Uterus (tissue), 2 donors: Measurements from ENCODE around the gene SHC4.

ENCODE experiments used
- POLR2A ChIP-seq, 2 donors: fragments of 450-650 bp; IDR thresholded peaks; one replicate each; pipeline ENCODE4 v1.6.1; 2016; ENCODE audit warnings: antibody characterized with exemption in 2 of 2, mild to moderate bottlenecking in 1 of 2, moderate library complexity in 1 of 2
- TF ChIP-seq, protein P1 (sequence below), 4 experiments: fragments of 200-600 bp in 2 of 4; fragments of 450-650 bp in 2 of 4; sonication (generic) in 2 of 4; IDR thresholded peaks; one replicate each; pipeline ENCODE4 v1.5.1; 2016 to 2019; ENCODE audit warnings: antibody characterized with exemption in 4 of 4, mild to moderate bottlenecking in 2 of 4, moderate library complexity in 1 of 4

DNA sequence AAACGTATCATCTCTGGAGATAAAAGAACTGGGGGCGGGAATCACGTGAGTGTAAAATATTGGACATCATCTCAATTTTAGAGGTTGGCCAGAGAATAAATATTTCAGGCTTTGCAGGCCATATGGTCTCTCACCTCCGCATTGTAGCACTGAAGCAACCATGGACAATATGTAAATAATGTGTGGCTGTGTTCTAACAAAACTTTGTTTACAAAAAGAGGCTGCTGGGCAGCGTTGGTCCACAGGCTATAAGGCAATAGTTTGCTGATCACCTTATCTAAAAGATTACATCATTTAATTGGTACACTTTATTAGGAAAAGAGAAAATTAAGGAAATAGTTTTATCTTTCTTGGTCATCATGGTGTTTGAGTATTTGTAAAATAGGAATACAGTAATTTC, 22.5 kb upstream of the SHC4 start:
- TF ChIP-seq, protein P1, sequence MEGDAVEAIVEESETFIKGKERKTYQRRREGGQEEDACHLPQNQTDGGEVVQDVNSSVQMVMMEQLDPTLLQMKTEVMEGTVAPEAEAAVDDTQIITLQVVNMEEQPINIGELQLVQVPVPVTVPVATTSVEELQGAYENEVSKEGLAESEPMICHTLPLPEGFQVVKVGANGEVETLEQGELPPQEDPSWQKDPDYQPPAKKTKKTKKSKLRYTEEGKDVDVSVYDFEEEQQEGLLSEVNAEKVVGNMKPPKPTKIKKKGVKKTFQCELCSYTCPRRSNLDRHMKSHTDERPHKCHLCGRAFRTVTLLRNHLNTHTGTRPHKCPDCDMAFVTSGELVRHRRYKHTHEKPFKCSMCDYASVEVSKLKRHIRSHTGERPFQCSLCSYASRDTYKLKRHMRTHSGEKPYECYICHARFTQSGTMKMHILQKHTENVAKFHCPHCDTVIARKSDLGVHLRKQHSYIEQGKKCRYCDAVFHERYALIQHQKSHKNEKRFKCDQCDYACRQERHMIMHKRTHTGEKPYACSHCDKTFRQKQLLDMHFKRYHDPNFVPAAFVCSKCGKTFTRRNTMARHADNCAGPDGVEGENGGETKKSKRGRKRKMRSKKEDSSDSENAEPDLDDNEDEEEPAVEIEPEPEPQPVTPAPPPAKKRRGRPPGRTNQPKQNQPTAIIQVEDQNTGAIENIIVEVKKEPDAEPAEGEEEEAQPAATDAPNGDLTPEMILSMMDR (IDR thresholded peaks at IDR 0.05) = no peak
- no peak for TF ChIP-seq POLR2A (IDR thresholded peaks at IDR 0.05)
